SHP77 treated with DMSO at 0.1 percent for 48 hours (cell line): Measurements from ENCODE around the gene LATS2.
"Not testable (repeated sequence)": the region's sequence is repeated elsewhere in the genome, so short reads cannot be mapped to it uniquely, and the experiment has no call there.

ENCODE experiments used
- DNase-seq: peaks from one replicate; lab custom pipeline; 2025; lab: John Stamatoyannopoulos, UW

The LATS2 gene

GRCh38 chr13:20960663-20961309 lies 100.6 kb downstream of the LATS2 start:
- no peak for DNase-seq

GRCh38 chr13:20957049-20957620 lies 104.3 kb downstream of the LATS2 start:
- DNase-seq, result not testable (repeated sequence)

- DNase-seq, result no peak
Measured at GRCh38 chr13:20955496-20955895, 105.9 kb downstream of the LATS2 start.

DNA sequence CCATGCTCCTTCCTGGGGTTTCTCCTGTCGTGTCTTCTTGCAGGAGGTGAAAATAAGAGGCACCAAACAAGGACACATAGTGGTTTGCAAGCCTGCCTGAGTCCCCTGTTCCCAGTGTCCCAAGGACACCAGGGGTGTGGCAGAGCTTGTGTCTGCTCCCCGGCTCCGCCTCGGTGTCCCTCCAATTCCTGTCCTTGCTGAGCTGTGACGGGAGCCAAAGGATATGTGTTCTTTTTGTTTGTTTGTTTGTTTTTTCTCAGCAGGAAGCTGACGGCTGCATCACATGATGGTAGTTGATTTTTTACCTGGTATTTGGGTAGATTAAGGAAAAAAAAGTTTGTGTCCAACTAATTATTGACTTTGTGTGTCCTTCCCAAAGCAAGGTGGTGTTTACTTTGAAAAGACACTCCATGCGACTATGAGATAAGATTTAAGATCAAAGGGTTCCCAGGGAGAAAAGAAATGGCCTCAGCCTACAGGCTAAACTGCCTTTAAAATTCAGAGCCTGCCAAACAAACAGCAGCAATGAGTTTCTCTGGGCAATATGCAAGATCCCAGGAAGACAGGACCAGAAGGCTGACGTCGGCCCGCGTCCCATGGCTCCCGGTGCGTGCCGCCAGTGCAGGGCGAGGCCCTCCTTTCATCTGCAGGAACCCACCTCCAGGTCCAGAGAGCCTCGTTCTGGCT lies 108.0 kb downstream of the LATS2 start:
- DNase-seq, result no peak

DNA sequence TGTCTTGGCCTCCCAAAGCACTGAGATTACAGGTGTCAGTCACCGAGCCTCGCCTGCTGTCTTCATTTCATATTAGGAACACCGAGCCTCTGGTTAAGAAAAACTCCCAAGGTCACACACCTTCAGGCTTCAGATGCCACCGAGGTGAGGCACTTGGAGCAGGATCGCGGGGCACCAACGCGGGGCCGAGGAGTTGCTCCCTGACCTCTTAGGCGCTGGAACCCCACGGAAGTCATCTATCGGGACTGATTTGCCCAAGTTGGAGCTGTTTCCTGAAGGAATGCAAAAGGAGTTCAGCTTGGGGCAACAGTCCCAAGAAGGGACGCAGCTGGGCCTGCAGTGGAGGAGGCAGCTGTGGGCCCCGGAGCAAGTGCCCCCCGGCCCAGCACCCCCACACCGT lies 108.5 kb downstream of the LATS2 start:
- no peak for DNase-seq

- DNase-seq, result not testable (repeated sequence)
Measured at GRCh38 chr13:20948001-20948400, 113.4 kb downstream of the LATS2 start.

DNA sequence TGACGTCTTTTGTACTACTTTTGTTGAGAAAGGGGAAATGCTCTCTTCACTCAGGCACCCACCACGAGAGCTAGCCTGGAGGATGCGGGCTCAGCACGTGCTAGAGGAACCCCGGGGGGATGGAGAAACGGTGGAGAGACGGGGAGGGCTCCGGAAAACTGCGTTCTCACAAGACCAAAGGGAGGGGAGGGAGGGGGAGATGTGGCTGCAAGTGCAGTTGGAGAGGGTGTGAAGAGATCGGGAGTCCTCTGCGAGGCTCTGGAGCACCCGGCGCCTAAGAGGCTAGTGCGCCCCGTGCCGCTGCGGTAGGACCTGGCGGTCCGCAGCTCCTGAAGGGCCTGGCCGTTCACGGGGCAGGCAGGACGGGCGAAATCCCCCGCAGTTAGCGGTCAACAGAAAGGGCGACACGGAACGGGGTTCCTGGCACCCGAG lies 115.4 kb downstream of the LATS2 start:
- no peak for DNase-seq

DNA sequence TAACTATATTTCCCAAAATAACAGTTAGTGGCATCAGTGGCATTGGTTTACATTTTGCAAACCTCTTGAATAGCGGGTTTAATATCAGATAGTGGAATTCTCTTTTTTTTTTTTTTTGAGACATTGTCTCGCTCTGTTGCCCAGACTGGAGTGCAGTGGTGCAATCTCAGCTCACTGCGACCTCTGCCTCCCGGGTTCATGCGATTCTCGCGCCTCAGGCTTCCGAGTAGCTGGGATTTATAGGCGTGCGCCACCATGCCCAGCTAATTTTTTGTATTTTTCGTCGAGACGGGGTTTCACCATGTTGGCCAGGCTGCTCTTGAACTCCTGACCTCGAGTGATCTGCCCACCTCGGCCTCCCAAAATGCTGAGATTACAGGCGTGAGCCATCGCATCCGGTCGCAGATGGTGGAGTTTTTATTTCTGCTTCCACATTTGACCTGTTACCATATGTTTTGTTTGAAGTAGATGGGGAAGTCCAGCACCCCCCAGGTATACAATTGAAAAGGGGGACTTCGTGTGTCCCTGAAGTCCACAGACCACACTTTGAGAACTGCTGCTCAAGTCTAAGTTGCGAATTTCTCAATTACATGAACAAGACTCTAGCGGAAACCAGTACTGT lies 118.3 kb downstream of the LATS2 start:
- no peak for DNase-seq

DNA sequence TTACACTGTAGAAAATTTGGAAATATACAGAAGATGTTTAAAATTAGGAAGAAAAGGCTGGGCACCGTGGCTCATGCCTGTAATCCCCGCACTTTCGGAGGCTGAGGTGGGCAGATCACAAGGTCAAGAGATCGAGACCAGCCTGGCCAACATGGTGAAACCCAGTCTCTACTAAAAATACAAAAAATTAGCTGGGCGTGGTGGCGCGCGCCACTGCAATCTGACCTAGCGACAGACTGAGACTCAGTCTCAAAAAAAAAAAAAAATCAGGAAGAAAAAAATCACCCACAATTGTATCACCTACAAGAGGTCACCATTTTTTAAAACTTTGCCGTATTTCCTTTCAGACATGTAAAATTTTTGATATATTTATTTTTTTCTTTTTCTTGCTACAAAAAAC lies 120.9 kb downstream of the LATS2 start:
- DNase-seq, result not testable (repeated sequence)

DNA sequence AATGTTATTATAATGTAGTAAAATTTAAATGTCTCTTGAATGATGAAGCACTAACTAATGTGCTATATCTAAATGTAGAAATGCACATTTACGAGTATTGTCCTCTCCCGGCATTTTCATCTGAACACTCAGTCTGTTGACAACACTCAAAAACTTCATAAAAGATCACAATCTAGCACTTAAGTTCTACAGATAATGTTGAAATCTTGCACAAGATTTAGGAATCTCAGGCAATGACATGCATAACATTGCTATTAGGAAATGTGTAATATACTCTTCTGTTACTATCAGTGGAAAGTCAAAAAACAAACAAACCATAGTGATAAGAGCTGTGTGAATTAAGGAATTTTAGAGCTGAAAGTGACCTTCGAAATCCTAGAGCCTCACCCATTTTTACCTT lies 121.3 kb downstream of the LATS2 start:
- no peak for DNase-seq

GRCh38 chr13:20939662-20940061 lies 121.7 kb downstream of the LATS2 start:
- DNase-seq, result no peak

GRCh38 chr13:20938302-20938701 lies 123.1 kb downstream of the LATS2 start:
- DNase-seq, result no peak

- no peak for DNase-seq
Measured at GRCh38 chr13:20927596-20928257, 133.7 kb downstream of the LATS2 start.

GRCh38 chr13:20925395-20925790 lies 136.0 kb downstream of the LATS2 start:
- not testable (repeated sequence) for DNase-seq

GRCh38 chr13:20924758-20925394 lies 136.5 kb downstream of the LATS2 start:
- DNase-seq, result peak; percentile 45

DNA sequence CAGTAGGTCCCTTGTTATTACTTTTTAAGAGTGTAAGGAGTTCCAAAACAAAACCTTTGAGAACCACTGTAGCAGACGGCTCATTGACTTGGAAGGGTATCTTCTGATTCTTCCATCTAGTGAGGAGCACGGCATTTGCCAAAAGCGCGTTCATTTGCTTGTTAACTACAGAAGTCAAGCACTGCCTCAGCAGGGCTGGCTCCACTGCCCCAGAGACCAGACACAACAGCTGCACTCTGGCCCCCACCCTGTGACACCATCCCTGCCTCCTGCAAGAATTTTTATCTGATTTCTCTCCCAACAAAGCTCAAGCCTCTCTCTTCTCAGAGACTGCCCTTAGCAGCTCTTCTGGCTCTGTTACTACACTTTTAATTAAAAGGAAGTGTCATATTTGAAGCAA lies 138.1 kb downstream of the LATS2 start:
- DNase-seq, result no peak
